Peyer's patch (tissue), 4 donors: ENCODE results near the gene EFEMP1.

Source experiments
- POLR2A ChIP-seq, 2 donors: fragments of 450-650 bp; IDR thresholded peaks; one replicate each; pipeline ENCODE4 v1.5.1; 2017; ENCODE audit warnings: antibody characterized with exemption in 2 of 2, mild to moderate bottlenecking in 2 of 2, moderate library complexity in 2 of 2
- TF ChIP-seq, protein P1 (sequence below), 6 experiments: fragments of 450-650 bp in 4 of 6; fragments of 200-600 bp in 2 of 6; sonication (generic) in 1 of 6; IDR thresholded peaks; one replicate each; pipeline ENCODE4 v1.5.1; 2017 to 2019; ENCODE audit warnings: antibody characterized with exemption in 6 of 6, mild to moderate bottlenecking in 3 of 6, moderate library complexity in 1 of 6

DNA sequence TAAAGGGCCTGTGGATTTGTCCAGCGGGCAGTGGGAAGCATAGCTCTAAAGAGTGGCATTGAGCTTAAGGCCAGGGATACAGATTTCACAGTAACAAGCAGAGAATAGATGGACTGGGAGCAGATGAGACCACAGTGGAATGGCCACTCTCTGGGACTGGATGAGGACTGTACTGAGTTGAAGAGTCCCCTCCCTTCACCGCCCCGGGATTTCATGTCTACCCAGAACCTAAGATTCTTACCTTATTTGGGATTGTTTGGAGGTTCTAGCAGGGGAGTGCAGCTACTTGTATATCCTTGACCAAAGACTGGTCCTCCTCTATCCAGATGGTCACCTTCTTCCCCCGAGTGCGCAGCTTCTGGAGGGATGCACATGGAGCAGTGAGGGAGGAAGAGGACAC lies 28.0 kb upstream of the EFEMP1 start:
- TF ChIP-seq, protein P1, sequence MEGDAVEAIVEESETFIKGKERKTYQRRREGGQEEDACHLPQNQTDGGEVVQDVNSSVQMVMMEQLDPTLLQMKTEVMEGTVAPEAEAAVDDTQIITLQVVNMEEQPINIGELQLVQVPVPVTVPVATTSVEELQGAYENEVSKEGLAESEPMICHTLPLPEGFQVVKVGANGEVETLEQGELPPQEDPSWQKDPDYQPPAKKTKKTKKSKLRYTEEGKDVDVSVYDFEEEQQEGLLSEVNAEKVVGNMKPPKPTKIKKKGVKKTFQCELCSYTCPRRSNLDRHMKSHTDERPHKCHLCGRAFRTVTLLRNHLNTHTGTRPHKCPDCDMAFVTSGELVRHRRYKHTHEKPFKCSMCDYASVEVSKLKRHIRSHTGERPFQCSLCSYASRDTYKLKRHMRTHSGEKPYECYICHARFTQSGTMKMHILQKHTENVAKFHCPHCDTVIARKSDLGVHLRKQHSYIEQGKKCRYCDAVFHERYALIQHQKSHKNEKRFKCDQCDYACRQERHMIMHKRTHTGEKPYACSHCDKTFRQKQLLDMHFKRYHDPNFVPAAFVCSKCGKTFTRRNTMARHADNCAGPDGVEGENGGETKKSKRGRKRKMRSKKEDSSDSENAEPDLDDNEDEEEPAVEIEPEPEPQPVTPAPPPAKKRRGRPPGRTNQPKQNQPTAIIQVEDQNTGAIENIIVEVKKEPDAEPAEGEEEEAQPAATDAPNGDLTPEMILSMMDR (IDR thresholded peaks at IDR 0.05): no peak
- no peak for TF ChIP-seq POLR2A (IDR thresholded peaks at IDR 0.05)
